C4-2B (cell line): ENCODE measurements around the gene SH3BP5.

Experiments used
- ZFX ChIP-seq: fragments of 450-650 bp; IDR thresholded peaks from 2 replicates; pipeline ENCODE4 v1.6.1; 2017
- TF ChIP-seq, protein P1 (sequence below): fragments of 450-650 bp; conservative IDR thresholded peaks from 2 replicates; pipeline ENCODE4 v1.5.1; 2017; ENCODE audit warnings: mild to moderate bottlenecking

DNA sequence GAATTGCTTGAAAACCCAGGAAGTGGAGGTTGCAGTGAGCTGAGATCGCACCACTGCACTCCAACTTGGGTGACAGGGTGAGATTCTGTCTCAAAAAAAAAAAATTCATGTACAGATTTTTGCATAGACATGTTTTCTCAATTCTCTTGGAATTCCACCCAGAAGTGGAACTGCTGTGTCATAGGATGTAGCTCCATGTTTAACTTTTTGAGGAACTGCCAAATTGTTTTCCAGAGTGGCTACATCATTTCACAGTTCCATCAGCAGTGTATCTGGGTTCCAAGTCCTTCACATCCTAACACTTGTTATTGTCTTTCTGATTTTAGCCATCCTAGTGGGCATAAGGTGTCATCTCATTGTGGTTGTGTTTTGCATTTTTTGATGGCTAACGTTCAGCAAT, 116.4 kb downstream of the SH3BP5 start:
- TF ChIP-seq, protein P1, sequence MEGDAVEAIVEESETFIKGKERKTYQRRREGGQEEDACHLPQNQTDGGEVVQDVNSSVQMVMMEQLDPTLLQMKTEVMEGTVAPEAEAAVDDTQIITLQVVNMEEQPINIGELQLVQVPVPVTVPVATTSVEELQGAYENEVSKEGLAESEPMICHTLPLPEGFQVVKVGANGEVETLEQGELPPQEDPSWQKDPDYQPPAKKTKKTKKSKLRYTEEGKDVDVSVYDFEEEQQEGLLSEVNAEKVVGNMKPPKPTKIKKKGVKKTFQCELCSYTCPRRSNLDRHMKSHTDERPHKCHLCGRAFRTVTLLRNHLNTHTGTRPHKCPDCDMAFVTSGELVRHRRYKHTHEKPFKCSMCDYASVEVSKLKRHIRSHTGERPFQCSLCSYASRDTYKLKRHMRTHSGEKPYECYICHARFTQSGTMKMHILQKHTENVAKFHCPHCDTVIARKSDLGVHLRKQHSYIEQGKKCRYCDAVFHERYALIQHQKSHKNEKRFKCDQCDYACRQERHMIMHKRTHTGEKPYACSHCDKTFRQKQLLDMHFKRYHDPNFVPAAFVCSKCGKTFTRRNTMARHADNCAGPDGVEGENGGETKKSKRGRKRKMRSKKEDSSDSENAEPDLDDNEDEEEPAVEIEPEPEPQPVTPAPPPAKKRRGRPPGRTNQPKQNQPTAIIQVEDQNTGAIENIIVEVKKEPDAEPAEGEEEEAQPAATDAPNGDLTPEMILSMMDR: no peak
- TF ChIP-seq ZFX: no peak
